Activated CD4-positive, alpha-beta T cell treated with anti-CD3 and anti-CD28 coated beads for 36 hours (primary cell): ENCODE measurements around the gene SLC44A1. TPM values are rescaled to one million over a fixed set of nuclear protein-coding genes. Genes with fewer than 3 reads are reported as not detected.

Experiments
- ATAC-seq: fragments of 200-7000 bp; cut with Tn5 transposase; one replicate; pipeline ENCODE4 v1.10.0; 2021; ENCODE audit warnings: mild to moderate bottlenecking, moderate library complexity
- CTCF ChIA-PET: fragments of 350-600 bp; sonication (Branson Sonifier 250); formaldehyde crosslinking; loops from one replicate; lab custom pipeline; 2021; ENCODE audit warnings: antibody characterized with exemption; lab: Charles Lee
- POLR2A ChIA-PET: fragments of 350-600 bp; sonication (Branson Sonifier 250); formaldehyde crosslinking; loops from one replicate; lab custom pipeline; 2021; ENCODE audit warnings: antibody characterized with exemption, inconsistent platforms; lab: Charles Lee
- DNase-seq: peaks from one replicate; pipeline ENCODE4 v3.0.0-alpha.2; 2020
- H3K27ac Mint-ChIP-seq: one replicate; pipeline ENCODE4 v1.8.0; 2021; ENCODE audit warnings: mixed read lengths
- H3K27me3 Mint-ChIP-seq: one replicate; pipeline ENCODE4 v1.8.0; 2021; ENCODE audit warnings: mixed read lengths
- H3K36me3 Mint-ChIP-seq: one replicate; pipeline ENCODE4 v1.8.0; 2021; ENCODE audit warnings: low read depth, mixed read lengths
- H3K4me1 Mint-ChIP-seq: one replicate; pipeline ENCODE4 v1.8.0; 2021; ENCODE audit warnings: mixed read lengths
- H3K4me3 Mint-ChIP-seq: one replicate; pipeline ENCODE4 v1.8.0; 2021; ENCODE audit warnings: mild to moderate bottlenecking, moderate library complexity, mixed read lengths
- H3K9me3 Mint-ChIP-seq: one replicate; pipeline ENCODE4 v1.8.0; 2021; ENCODE audit warnings: low read depth, mixed read lengths
- intact Hi-C, 2 experiments: fragments of 100-400 bp; cut with DNase I in 1 of 2; cut with micrococcal nuclease in 1 of 2; formaldehyde crosslinking; loops; one replicate each; pipeline versions ENCODE4 v1.14.2 to v1.15.1; 2022 to 2024; cut with DNase I, micrococcal nuclease
- total RNA-seq, 2 experiments: library from RNA; stranded (reverse); gene quantifications; one replicate each; pipeline ENCODE4 v1.2.3, GENCODE V29; 2021

SLC44A1 gene
- total RNA-seq, 2 experiments from 2014 or later = 9.7 to 10.4 TPM

DNA sequence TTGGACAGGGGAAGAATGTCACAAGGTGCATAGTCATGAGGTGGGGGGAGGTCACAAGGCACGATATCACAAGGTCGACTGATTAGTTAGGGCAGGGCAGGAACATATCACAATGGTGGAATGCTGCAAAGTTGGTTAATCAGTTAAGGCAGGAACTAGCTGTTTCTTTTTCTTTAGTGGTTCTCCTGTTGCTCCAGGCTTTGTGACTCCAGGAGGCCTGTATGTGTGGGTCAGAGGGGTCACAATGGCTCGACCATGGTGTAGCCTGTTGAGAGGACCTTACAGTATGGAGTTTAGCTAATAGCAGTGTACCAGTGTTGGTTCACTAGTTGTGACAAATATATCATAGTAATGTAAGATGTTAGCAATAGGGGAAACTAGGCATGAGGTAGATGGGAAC lies 191.0 kb downstream of the SLC44A1 start:
- Mint-ChIP-seq H3K27ac (no peak overlapping the region), H3K27me3 (peaks cover 3% of the 10 kb centered on the region), H3K4me3 (no peak overlapping the region), H3K36me3 (no peaks in the 10 kb centered on the region), H3K4me1 (no peaks in the 10 kb centered on the region), H3K9me3 (no peaks in the 10 kb centered on the region)
- ChIA-PET CTCF (no interaction called here), POLR2A (no interaction called here)
- ATAC-seq (no peak), DNase-seq (no peak)
- intact Hi-C loops = no loop called here

DNA sequence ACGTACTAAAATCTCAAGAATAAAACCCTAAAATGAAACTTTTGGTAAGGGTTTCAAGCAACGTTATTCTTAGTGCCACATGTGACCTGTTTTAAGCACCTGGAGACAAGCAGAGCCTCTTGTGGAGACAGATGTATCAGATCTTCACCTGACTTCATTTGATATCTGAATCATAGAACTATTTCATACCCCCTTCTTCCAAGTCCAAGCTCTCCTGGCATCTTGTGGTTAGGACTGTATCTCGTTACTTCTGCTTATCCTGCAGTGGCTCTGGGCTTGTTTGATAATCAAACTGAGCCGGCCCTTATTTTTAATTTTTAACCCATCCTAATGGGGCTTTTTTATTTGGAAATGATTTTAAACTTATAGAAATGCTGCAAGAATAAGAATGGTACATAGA lies 192.3 kb downstream of the SLC44A1 start:
- DNase-seq (no peak), ATAC-seq (no peak)
- ChIA-PET CTCF (no interaction called here), POLR2A (no interaction called here)
- intact Hi-C loops = no loop called here
- Mint-ChIP-seq H3K9me3 (no peaks in the 10 kb centered on the region), H3K4me3 (no peak overlapping the region), H3K4me1 (no peaks in the 10 kb centered on the region), H3K27me3 (no peaks in the 10 kb centered on the region), H3K27ac (no peak overlapping the region), H3K36me3 (no peaks in the 10 kb centered on the region)

DNA sequence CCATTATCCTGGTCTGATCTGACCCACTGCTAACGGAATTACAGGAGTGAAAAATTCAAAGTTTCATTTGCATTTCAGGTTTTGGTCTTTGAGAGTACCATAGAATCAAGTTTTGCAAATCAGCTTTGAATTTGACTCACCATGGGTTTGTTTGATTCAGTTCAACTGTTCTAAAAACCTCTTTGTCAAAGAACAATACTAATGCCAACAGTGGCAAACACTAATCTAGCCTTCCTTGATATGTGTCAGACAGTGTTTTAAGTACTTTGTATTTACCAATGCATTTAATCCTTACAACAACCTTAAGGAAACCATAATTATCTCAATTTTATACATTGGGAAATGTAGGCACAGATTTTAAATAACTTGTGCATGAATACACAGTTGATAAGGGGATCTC lies 193.3 kb downstream of the SLC44A1 start:
- Mint-ChIP-seq H3K4me3 (no peak overlapping the region), H3K4me1 (no peaks in the 10 kb centered on the region), H3K9me3 (no peaks in the 10 kb centered on the region), H3K27me3 (no peaks in the 10 kb centered on the region), H3K36me3 (no peaks in the 10 kb centered on the region), H3K27ac (no peak overlapping the region)
- POLR2A ChIA-PET = no interaction called here
- CTCF ChIA-PET = no interaction called here
- DNase-seq (no peak), ATAC-seq (peak; percentile 49)
- intact Hi-C loops = no loop called here

DNA sequence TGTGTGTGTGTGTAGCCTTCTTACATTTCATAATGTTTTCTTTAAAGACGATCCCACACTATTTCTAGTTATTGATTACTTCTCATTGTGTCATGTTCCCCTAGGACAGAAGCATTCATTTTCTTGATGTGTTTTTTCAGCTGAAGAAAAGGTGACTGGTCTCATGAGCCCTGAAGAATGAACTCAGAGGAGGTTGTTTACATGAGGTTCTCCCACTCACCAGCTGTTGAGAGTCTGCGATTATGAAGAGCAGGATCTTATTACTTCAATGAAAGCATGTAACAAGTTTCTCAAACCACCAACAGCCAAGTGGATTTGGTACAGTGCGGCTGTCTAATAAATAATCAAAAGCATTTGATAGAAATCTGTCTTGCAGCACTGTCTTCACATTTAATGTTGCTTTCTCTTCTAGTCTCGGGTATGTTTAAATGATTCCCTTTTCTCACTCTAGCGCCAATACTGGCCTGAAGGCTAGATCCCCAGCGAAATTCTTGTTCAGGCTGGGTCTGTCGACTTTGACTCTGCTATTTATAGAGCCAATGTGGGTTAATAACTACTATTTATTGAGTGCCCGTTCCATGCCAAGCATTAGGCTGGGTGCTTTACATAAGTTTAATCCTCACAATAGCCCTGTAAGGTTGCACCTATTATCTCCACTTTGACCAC lies 193.8 kb downstream of the SLC44A1 start:
- ChIA-PET POLR2A (no interaction called here), CTCF (interaction anchor here (1.2 kb wide), 1 partner anchor 23 kb away, joined by 3 read pairs; no protein-coding TSS in a partner anchor)
- no peaks in the 10 kb centered on the region for H3K9me3 Mint-ChIP-seq
- ATAC-seq (no peak), DNase-seq (no peak)
- no peaks in the 10 kb centered on the region for H3K27me3 Mint-ChIP-seq
- H3K4me3 Mint-ChIP-seq = no peak overlapping the region
- H3K4me1 Mint-ChIP-seq = no peaks in the 10 kb centered on the region
- no peaks in the 10 kb centered on the region for H3K36me3 Mint-ChIP-seq
- intact Hi-C loops = no loop called here
- H3K27ac Mint-ChIP-seq = no peak overlapping the region

DNA sequence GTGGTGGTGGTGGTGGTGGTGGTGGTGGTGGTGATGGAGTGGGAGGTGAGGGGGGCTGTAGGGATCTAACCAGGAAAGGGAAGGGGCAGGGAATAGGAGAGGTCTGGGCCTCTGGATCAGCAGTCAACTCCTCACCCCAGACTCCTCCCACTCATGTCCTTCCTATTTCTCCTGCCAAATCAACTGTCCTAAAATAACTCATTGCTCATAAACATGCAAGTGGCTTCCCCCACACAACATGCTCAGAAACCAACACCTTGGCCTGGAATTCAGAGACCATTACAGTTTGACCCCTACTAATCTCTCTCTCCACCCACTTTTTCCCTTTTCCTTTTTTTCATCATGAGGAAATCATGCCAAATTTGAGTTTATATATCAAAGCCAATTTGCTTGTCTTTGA lies 195.0 kb downstream of the SLC44A1 start:
- Mint-ChIP-seq H3K4me1 (no peaks in the 10 kb centered on the region), H3K9me3 (no peaks in the 10 kb centered on the region), H3K4me3 (no peak overlapping the region), H3K27me3 (no peaks in the 10 kb centered on the region), H3K27ac (no peak overlapping the region), H3K36me3 (no peaks in the 10 kb centered on the region)
- intact Hi-C loops = no loop called here
- CTCF ChIA-PET = interaction anchor here (1.2 kb wide), 1 partner anchor 24 kb away, joined by 3 read pairs; no protein-coding TSS in a partner anchor
- ATAC-seq (no peak), DNase-seq (no peak)
- POLR2A ChIA-PET = no interaction called here

DNA sequence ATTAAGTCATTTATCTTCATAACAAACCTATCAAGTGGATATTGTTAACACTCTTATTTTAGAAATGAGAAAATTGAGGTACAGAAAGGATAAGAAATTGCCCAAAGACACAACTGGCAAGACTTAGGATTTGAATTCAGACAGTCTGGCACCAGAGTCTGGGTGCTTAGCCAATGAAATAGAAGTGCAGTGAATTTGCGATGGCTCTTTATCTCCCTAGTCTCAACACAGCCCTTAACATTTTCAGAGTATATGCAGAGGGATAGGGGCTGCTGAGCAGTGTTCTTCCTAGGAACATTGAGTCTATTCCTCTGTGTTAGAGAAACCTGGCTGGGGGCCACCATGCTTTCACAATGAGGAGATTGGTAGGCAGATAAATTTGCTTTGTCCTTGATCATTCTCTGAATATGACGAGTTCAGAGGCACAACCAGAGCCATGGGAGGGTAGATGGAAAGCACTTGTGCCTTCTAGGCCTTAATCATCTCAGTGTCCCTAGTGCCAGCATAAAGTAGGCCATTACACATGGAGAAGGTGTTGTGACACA lies 197.2 kb downstream of the SLC44A1 start:
- intact Hi-C loops = loop anchor here in 1 of 2 experiments (10.0 kb wide), 1 partner anchor 253 kb away; the partner anchor contains the start of gene TMEM38B
- H3K27me3 Mint-ChIP-seq = no peaks in the 10 kb centered on the region
- DNase-seq (no peak), ATAC-seq (no peak)
- ChIA-PET POLR2A (no interaction called here), CTCF (no interaction called here)
- no peaks in the 10 kb centered on the region for H3K9me3 Mint-ChIP-seq
- no peak overlapping the region for H3K27ac Mint-ChIP-seq
- H3K4me3 Mint-ChIP-seq = no peak overlapping the region
- no peaks in the 10 kb centered on the region for H3K36me3 Mint-ChIP-seq
- H3K4me1 Mint-ChIP-seq = no peaks in the 10 kb centered on the region

DNA sequence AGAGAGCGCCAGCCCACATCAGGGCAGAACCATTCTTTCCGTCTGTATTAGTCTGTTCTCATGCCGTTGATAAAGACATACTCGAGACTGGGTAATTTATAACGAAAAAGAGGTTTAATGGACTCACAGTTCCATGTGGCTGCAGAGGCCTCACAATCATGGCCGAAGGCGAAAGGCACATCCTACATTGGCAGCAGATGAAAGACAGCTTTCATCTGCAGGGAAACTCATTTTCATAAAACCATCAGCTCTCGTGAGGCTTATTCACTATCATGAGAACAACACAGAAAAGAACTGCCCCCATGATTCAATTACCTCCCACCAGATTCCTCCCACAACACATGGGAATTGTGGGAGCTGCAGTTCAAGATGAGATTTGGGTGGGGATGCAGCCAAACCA lies 198.7 kb downstream of the SLC44A1 start:
- H3K36me3 Mint-ChIP-seq = no peaks in the 10 kb centered on the region
- intact Hi-C loops = loop anchor here in 1 of 2 experiments (10.0 kb wide), 1 partner anchor 252 kb away; the partner anchor contains the start of gene TMEM38B
- no peaks in the 10 kb centered on the region for H3K27me3 Mint-ChIP-seq
- H3K4me1 Mint-ChIP-seq = peaks cover 4% of the 10 kb centered on the region
- ATAC-seq (no peak), DNase-seq (no peak)
- no peak overlapping the region for H3K27ac Mint-ChIP-seq
- no peak overlapping the region for H3K4me3 Mint-ChIP-seq
- POLR2A ChIA-PET = no interaction called here
- CTCF ChIA-PET = interaction anchor here (0.6 kb wide), 1 partner anchor 100 kb away, joined by 3 read pairs; no protein-coding TSS in a partner anchor
- H3K9me3 Mint-ChIP-seq = no peaks in the 10 kb centered on the region

DNA sequence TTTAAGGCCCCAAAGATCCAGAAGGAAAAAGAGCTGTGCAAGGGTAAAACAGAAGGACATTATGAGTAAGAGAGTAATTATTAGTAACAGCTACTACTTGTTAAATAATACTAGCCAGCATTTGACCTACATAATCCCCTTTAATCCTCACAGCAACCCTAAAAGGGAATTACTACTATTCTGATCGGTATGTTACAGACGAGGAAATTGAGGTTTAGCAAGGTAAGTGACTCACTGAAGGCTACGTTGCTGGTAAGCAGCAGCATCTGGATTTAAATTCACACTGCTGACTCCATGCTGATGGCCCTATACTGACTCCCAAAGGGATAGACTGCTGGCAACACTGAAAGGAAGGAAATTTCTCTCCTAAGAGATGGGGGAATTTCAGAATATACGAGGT lies 199.7 kb downstream of the SLC44A1 start:
- H3K36me3 Mint-ChIP-seq = no peaks in the 10 kb centered on the region
- H3K27me3 Mint-ChIP-seq = no peaks in the 10 kb centered on the region
- DNase-seq (no peak), ATAC-seq (no peak)
- H3K27ac Mint-ChIP-seq = no peak overlapping the region
- peaks cover 9% of the 10 kb centered on the region for H3K4me1 Mint-ChIP-seq
- CTCF ChIA-PET = interaction anchor here (0.8 to 1.3 kb wide), 2 partner anchors 248 to 296 kb away, joined by 3 to 5 read pairs; no protein-coding TSS in a partner anchor
- H3K4me3 Mint-ChIP-seq = no peak overlapping the region
- POLR2A ChIA-PET = no interaction called here
- intact Hi-C loops = loop anchor here in 1 of 2 experiments (10.0 kb wide), 1 partner anchor 251 kb away; the partner anchor contains the start of gene TMEM38B
- no peaks in the 10 kb centered on the region for H3K9me3 Mint-ChIP-seq

DNA sequence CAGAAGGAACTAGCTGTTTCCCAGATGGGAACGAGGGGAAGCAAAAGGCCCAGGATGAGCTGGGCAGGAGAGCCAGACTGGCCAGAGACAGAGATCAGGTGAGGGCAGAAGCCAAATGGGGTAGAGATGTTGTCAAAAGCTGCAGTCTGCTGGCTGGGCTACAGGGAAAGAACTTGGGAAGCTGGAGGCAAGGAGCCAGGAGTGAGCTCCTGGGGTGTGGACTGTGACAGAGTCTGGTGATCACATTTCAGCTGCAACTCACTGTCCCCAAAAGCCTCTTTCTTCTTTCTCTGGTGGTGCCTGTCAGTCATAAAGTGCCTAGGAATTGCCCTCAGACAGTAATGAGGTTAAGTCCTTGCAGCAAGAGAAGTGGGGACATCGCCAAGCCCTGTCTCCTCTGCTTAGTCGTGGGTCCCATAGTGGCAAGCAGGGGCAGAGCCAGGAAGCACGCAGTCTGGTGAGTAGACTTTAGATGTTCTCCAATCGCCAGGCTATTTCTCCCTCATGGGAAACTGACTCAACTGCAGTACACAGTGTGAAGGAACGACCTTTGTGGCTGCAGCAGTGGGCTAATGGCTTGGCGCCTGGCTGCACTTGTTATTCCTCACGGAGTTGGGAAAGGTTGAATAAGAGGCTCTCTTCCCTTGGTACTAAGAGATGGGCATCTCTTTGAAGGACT lies 200.9 kb downstream of the SLC44A1 start:
- Mint-ChIP-seq H3K27ac (no peak overlapping the region), H3K4me3 (no peak overlapping the region), H3K4me1 (peaks cover 9% of the 10 kb centered on the region), H3K36me3 (no peaks in the 10 kb centered on the region), H3K9me3 (no peaks in the 10 kb centered on the region), H3K27me3 (no peaks in the 10 kb centered on the region)
- CTCF ChIA-PET = interaction anchor here (0.8 to 1.3 kb wide), 3 partner anchors 114 to 297 kb away, joined by 3 to 5 read pairs (median 5); no protein-coding TSS in a partner anchor
- intact Hi-C loops = loop anchor here (5.0 to 10.0 kb wide), 4 partner anchors 97 to 1353 kb away; partner anchors contain the start of genes SMC2 (in 1 of the 2) and TMEM38B (in 1 of the 2)
- ATAC-seq (no peak), DNase-seq (no peak)
- POLR2A ChIA-PET = interaction anchor here (0.6 kb wide), 1 partner anchor 248 kb away, joined by 3 read pairs; no protein-coding TSS in a partner anchor

DNA sequence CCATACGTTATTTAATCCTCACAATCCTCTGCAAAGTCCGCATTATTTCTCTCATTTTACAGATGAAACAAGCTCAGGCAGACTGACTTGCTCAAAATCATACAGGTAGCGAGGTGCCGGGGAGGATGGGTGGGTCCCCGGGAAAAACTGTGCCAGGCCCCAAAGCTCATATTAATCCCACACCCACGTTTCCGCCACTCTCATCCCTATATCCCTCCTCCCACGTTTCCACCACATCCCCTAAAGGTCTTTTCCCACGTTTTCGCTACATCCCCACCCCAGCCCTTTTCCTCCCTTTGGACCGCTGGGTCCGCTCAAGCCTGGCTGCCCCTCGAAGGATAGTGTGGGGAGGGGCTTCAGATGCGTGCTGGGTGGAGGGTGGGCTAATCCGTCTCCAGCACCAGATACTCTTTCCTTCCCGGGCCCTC lies 202.9 kb downstream of the SLC44A1 start:
- ChIA-PET POLR2A (no interaction called here), CTCF (no interaction called here)
- Mint-ChIP-seq H3K4me1 (peaks cover 9% of the 10 kb centered on the region), H3K36me3 (no peaks in the 10 kb centered on the region), H3K27me3 (no peaks in the 10 kb centered on the region), H3K4me3 (peak overlapping the region; percentile 78), H3K27ac (peak overlapping the region; percentile 44), H3K9me3 (no peaks in the 10 kb centered on the region)
- no peak for DNase-seq
- no peak for ATAC-seq
- intact Hi-C loops = loop anchor here (1.0 to 10.0 kb wide), 5 partner anchors 95 to 1355 kb away; partner anchors contain the start of genes FKTN (in 1 of the 2), SMC2 (in 1 of the 2) and TMEM38B (in 1 of the 2)
